SK-N-SH (cell line): ENCODE measurements around the gene SNAPC1. TPM values are rescaled to one million over a fixed set of nuclear protein-coding genes. Genes with fewer than 3 reads are reported as not detected.

Source experiments
- CTCF ChIA-PET: fragments of 300-600, 350-600 bp; formaldehyde crosslinking; extraction: SDS; loops from one replicate; lab custom pipeline; 2021; lab: Yijun Ruan, JAX
- POLR2A ChIA-PET: fragments of 350-600 bp; sonication (Branson Sonifier 250); formaldehyde crosslinking; extraction: SDS; loops from one replicate; lab custom pipeline; 2020; ENCODE audit warnings: antibody characterized with exemption, inconsistent platforms; lab: Yijun Ruan, JAX
- DNase-seq: peaks from one replicate; pipeline ENCODE4 v3.0.0; 2012
- H2AFZ ChIP-seq: fragments of 200-600 bp; sonication (generic); 2 replicates; pipeline ENCODE4 v1.8.1; 2016; ENCODE audit warnings: antibody characterized with exemption, mild to moderate bottlenecking, low read depth
- H3F3A ChIP-seq: fragments of 200-600 bp; sonication (generic); replicated peaks from 2 replicates; pipeline ENCODE3; 2016; ENCODE audit warnings: antibody characterized with exemption, mild to moderate bottlenecking; ENCODE audit not compliant: insufficient read depth
- H3K27ac ChIP-seq, 2 experiments: fragments of 200-500 bp in 1 of 2; fragments of 200-600 bp in 1 of 2; sonication (Bioruptor generic) in 1 of 2; sonication (generic), shearing (Covaris generic) in 1 of 2; 2 replicates each; pipeline versions ENCODE4 v1.5.1 to v1.6.1; 2014 to 2016; ENCODE audit warnings: low read depth in 2 of 2, inconsistent platforms in 1 of 2, low read length in 1 of 2, mild to moderate bottlenecking in 1 of 2, mixed read lengths in 1 of 2
- H3K27me3 ChIP-seq: fragments of 200-600 bp; sonication (generic), shearing (Covaris generic); 2 replicates; pipeline ENCODE4 v1.6.1; 2016; ENCODE audit warnings: mixed run types; ENCODE audit not compliant: insufficient read depth
- H3K36me3 ChIP-seq, 2 experiments: fragments of 200-500 bp in 1 of 2; fragments of 200-600 bp in 1 of 2; sonication (Bioruptor generic) in 1 of 2; sonication (generic) in 1 of 2; replicated peaks in 1 of 2; 2 replicates each; pipeline versions ENCODE3 to v1.5.1; 2014 to 2016; ENCODE audit warnings: low read length in 1 of 2, mild to moderate bottlenecking in 1 of 2; ENCODE audit not compliant: insufficient read depth in 2 of 2, control insufficient read depth in 1 of 2
- H3K4me1 ChIP-seq, 2 experiments: fragments of 200-500 bp in 1 of 2; fragments of 200-600 bp in 1 of 2; sonication (Bioruptor generic) in 1 of 2; sonication (generic), shearing (Covaris generic) in 1 of 2; 2 replicates each; pipeline versions ENCODE4 v1.5.1 to v1.6.1; 2014 to 2016; ENCODE audit warnings: low read depth in 1 of 2, low read length in 1 of 2, mixed run types in 1 of 2; ENCODE audit not compliant: insufficient read depth in 2 of 2, control insufficient read depth in 1 of 2
- H3K4me2 ChIP-seq: fragments of 200-600 bp; sonication (generic), shearing (Covaris generic); 2 replicates; pipeline ENCODE4 v1.6.1; 2017; ENCODE audit warnings: mixed run types
- H3K4me3 ChIP-seq, 2 experiments: fragments of 200-500 bp in 1 of 2; fragments of 200-600 bp in 1 of 2; sonication (Bioruptor generic) in 1 of 2; sonication (generic), shearing (Covaris generic) in 1 of 2; 2 replicates each; pipeline versions ENCODE4 v1.5.1 to v1.8.1; 2014 to 2016; ENCODE audit warnings: low read depth in 2 of 2, inconsistent platforms in 1 of 2, low read length in 1 of 2, mild to moderate bottlenecking in 1 of 2, mixed read lengths in 1 of 2, moderate library complexity in 1 of 2
- H3K79me2 ChIP-seq: fragments of 200-600 bp; sonication (generic); 2 replicates; pipeline ENCODE4 v1.8.1; 2017; ENCODE audit warnings: mild to moderate bottlenecking; ENCODE audit not compliant: insufficient read depth
- H3K9ac ChIP-seq: fragments of 200-600 bp; sonication (generic); 2 replicates; pipeline ENCODE4 v1.6.1; 2017; ENCODE audit warnings: mixed run types
- H3K9me2 ChIP-seq: fragments of 200-600 bp; sonication (generic); 2 replicates; pipeline ENCODE4 v1.6.1; 2017; ENCODE audit warnings: mixed run types
- H3K9me3 ChIP-seq: fragments of 200-600 bp; sonication (generic); 2 replicates; pipeline ENCODE4 v1.6.1; 2017; ENCODE audit warnings: mixed run types, mild to moderate bottlenecking, moderate library complexity
- H4K20me1 ChIP-seq: fragments of 200-600 bp; sonication (generic); 2 replicates; pipeline ENCODE4 v1.6.1; 2017; ENCODE audit warnings: mild to moderate bottlenecking, mixed run types; ENCODE audit not compliant: insufficient read depth
- FOSL2 ChIP-seq: IDR thresholded peaks from 2 replicates; pipeline ENCODE4 v1.4.0; 2012; ENCODE audit warnings: low read depth, mild to moderate bottlenecking, moderate library complexity, borderline replicate concordance
- FOXJ3 ChIP-seq: sonication (generic); formaldehyde crosslinking; IDR thresholded peaks from 2 replicates; pipeline ENCODE4 v1.5.1; 2020; ENCODE audit warnings: mild to moderate bottlenecking, missing genetic modification reagents
- GATA2 ChIP-seq: sonication (generic); formaldehyde crosslinking; IDR thresholded peaks from 2 replicates; pipeline ENCODE4 v1.5.0; 2020; ENCODE audit warnings: mild to moderate bottlenecking, missing genetic modification reagents
- RAD21 ChIP-seq: IDR thresholded peaks from 2 replicates; pipeline ENCODE4 v1.6.1; 2012; ENCODE audit warnings: mild to moderate bottlenecking, low read length
- RCOR1 ChIP-seq: fragments of 150-350 bp; IDR thresholded peaks from 2 replicates; pipeline ENCODE4 v1.6.1; 2017; ENCODE audit warnings: antibody characterized with exemption, low read length
- RFX5 ChIP-seq: IDR thresholded peaks from 2 replicates; pipeline ENCODE4 v1.6.1; 2012; ENCODE audit warnings: mild to moderate bottlenecking, improper control_type of control experiment, low read length
- WGBS: methylation state at CpG from one replicate; pipeline ENCODE4 v1.1.6; 2017; ENCODE audit warnings: low lambda C conversion rate; 5-methylcytosine and 5-hydroxymethylcytosine counted together
- polyA plus RNA-seq, 3 experiments: library from polyadenylated mRNA; depleted of rRNA; stranded (reverse); fragments of >200 nt; gene quantifications; 2 replicates each; pipeline ENCODE4 v1.2.3, GENCODE V29; 2012
- TF ChIP-seq, protein P1 (sequence below): IDR thresholded peaks from 2 replicates; pipeline ENCODE4 v1.4.0; 2012; ENCODE audit warnings: low read depth, borderline replicate concordance
- TF ChIP-seq, protein P2 (sequence below): IDR thresholded peaks from 2 replicates; pipeline ENCODE4 v1.4.0; 2012; ENCODE audit warnings: low read depth, borderline replicate concordance

SNAPC1 gene
- polyA plus RNA-seq, 1 of the 3 experiments (the other 2 are of a cell fraction), result 3.4 TPM

DNA sequence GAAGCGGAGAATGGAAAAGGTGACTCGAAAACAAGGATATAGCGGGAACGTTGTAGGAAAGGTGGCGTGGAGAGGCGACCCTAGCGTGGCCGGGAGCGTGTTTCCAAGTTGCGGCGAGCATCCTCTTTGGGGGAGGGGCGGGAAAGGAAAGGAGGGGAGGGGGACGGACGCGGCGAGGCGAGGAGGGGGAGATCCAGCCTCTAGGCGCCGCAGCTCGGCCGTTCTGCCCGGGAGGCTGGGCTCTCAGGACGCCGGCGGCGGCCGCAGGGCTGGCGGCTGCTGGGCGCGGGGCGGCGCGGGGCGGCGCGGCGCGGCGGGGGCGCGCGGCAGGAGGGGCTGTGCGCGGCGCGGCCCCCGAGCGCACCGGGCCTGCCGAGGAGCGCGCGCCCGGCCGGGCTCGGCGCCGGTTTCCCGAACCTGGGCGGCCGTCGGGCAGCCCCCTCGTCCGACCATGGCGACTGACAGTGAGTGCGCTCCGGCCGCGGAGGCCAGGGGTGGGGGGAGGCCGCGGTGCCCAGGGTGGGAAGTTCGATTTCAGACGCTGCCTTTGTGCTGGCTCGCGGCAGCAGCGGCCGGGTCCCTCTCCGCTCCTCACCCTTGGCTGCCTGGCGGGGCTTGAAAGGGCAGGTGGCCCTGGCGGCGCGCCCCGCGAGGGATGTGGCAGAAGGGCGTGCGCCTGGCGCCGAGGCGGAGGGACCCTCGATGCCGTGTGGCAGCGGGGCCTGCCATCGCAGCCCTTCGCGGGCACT is 50.3 kb downstream of the SNAPC1 start, which contains the start of gene SYT16:
SYT16 (plus strand) TSS at position 357 of the 749 bp plus-strand sequence.
- peak; percentile 87 for DNase-seq
- Histone ChIP-seq H3K36me3 (no peaks in the 10 kb centered on the region), H3K4me3 (peak within 1 kb of the TSS; percentile 52 to 53), H3K4me1 (peaks cover 0 to 6% of the 10 kb centered on the region in 2 experiments; a peak in 1 of 4 replicates), H3K27ac (no peak within 1 kb of the TSS; a peak in 1 of 4 replicates), H3F3A (no peaks in the 10 kb centered on the region), H3K9me2 (no peaks in the 10 kb centered on the region), H3K9me3 (no peaks in the 10 kb centered on the region), H4K20me1 (no peaks in the 10 kb centered on the region), H2AFZ (0 out of 2 replicates have a peak within 1 kb of the TSS, but pooled peaks have one; percentile 4), H3K9ac (no peak within 1 kb of the TSS), H3K79me2 (no peaks in the 10 kb centered on the region), H3K4me2 (peak within 1 kb of the TSS; percentile 78), H3K27me3 (peaks cover 29% of the 10 kb centered on the region)
- ChIA-PET CTCF (interaction anchor here (1.4 to 1.6 kb wide), 2 partner anchors 25 to 355 kb away, joined by 4 to 8 read pairs; no protein-coding TSS in a partner anchor), POLR2A (no interaction called here)
- TF ChIP-seq, protein P1, sequence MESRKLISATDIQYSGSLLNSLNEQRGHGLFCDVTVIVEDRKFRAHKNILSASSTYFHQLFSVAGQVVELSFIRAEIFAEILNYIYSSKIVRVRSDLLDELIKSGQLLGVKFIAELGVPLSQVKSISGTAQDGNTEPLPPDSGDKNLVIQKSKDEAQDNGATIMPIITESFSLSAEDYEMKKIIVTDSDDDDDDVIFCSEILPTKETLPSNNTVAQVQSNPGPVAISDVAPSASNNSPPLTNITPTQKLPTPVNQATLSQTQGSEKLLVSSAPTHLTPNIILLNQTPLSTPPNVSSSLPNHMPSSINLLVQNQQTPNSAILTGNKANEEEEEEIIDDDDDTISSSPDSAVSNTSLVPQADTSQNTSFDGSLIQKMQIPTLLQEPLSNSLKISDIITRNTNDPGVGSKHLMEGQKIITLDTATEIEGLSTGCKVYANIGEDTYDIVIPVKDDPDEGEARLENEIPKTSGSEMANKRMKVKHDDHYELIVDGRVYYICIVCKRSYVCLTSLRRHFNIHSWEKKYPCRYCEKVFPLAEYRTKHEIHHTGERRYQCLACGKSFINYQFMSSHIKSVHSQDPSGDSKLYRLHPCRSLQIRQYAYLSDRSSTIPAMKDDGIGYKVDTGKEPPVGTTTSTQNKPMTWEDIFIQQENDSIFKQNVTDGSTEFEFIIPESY, result no peak
- TF ChIP-seq GATA2 (CRISPR knock-in tag), result 0 out of 2 replicates have a peak, but pooled peaks have one; percentile 8
- WGBS, result 40% methylated on average over 11 of the region's 95 CpGs

DNA sequence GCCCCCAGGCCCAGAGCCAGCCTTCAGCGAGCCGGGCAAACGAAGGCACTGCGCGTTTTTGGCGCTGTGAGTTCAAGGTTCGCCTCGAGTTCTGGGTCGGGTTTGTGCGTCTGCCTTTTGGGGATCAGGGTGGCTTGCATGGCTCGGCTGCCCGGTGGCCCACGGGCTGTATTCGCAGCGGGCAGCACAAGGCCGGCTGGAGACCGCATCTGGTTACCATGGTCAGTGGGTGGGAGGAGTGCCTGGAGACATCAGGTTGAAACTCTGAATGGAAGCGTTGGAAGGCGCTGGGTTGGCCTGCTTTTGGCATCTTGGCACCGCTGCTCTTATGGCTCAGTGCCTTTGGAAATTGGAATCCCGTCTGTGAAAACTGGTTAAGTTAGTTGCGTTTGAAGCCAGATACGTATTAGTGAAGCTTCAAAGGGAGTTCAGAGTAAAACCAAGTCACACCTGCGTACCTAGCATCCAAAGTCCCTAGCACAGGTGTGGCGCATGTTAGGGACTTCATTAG is 50.9 kb downstream of the SNAPC1 start:
- ChIA-PET POLR2A (no interaction called here), CTCF (interaction anchor here (1.4 kb wide), 1 partner anchor 356 kb away, joined by 4 read pairs; no protein-coding TSS in a partner anchor)
- H4K20me1 ChIP-seq, result no peaks in the 10 kb centered on the region

More for the DNA sequence above, 50.9 kb downstream of the SNAPC1 start:
- no peak overlapping the region for H3K9ac ChIP-seq
- peak overlapping the region; percentile 78 for H3K4me2 ChIP-seq
- 0 out of 2 replicates have a peak overlapping the region, but pooled peaks have one; percentile 4 for H2AFZ ChIP-seq
- H3K9me3 ChIP-seq, result no peaks in the 10 kb centered on the region
- H3K4me3 ChIP-seq, result peak overlapping the region; percentile 52 to 53
- no peaks in the 10 kb centered on the region for H3F3A ChIP-seq
- no peak for TF ChIP-seq FOXJ3
- no peak for TF ChIP-seq RCOR1
- TF ChIP-seq, protein P1, result no peak
- no peak for TF ChIP-seq RFX5
- no peak for TF ChIP-seq FOSL2
- TF ChIP-seq, protein P2, sequence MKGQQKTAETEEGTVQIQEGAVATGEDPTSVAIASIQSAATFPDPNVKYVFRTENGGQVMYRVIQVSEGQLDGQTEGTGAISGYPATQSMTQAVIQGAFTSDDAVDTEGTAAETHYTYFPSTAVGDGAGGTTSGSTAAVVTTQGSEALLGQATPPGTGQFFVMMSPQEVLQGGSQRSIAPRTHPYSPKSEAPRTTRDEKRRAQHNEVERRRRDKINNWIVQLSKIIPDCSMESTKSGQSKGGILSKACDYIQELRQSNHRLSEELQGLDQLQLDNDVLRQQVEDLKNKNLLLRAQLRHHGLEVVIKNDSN, result no peak
- no peak for TF ChIP-seq RAD21
- no peak for TF ChIP-seq GATA2 (CRISPR knock-in tag)
- no peaks in the 10 kb centered on the region for H3K36me3 ChIP-seq
- H3K9me2 ChIP-seq, result no peaks in the 10 kb centered on the region
- DNase-seq, result peak; percentile 73
- WGBS, result 90% methylated on average over 8 of the region's 25 CpGs
- no peak overlapping the region; a peak in 1 of 4 replicates for H3K27ac ChIP-seq
- peaks cover 0 to 6% of the 10 kb centered on the region in 2 experiments; a peak in 1 of 4 replicates for H3K4me1 ChIP-seq
- H3K79me2 ChIP-seq, result no peaks in the 10 kb centered on the region
- H3K27me3 ChIP-seq, result peaks cover 29% of the 10 kb centered on the region
